ENCODE measurements around the gene KRT2.

The KRT2 gene

DNA sequence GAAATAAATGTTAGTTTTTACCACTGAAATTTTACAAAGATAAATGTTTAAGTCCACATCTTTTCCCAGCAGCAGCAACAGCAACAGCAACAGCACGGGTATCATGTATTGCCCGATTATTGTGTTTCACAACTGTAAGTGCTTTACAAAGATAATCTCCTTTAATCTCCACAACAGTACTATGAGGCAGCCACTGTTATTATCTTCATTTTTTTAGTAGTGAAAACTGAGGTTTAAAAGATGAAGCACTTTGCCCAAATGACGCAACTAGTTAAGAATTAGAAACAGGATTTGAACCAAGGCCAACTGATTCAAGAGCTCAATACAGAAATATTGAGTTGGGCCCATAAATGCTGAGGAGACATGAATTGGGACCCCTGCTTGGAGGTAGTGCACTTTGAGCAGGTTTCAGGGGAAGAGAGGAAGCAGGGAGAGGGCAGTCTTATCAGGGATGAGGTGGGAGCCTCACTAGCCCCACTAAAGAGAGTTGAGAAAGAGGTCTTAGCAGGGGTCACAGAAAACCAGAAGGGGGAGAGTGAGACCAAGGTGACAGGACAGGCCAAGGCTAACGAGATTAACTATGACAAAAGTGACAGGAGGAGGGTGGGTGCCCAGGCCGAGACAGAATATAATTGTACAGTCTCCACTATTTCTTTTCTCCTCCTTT, 15.3 kb downstream of the KRT2 start:
- no peak for DNase-seq

DNA sequence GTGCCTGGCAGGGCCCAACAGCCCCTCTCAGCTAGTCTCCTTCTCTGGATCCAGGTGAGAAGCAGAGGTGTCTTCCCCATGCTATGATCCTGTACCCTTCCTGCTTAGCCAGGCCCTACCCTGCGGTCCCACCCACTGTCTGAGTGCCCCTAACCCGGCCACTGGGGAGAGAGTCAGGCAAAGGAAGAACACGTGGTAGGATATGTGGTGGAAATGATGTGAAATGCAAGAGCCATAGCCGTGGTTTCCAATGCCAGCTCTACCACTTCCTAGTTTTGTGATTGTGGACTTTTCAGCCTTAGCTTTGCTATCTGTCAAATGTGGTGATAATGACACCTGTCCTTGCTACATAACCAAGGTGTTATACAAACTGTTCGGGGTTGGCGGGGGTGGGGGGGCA, 15.8 kb downstream of the KRT2 start:
- DNase-seq = no peak

DNA sequence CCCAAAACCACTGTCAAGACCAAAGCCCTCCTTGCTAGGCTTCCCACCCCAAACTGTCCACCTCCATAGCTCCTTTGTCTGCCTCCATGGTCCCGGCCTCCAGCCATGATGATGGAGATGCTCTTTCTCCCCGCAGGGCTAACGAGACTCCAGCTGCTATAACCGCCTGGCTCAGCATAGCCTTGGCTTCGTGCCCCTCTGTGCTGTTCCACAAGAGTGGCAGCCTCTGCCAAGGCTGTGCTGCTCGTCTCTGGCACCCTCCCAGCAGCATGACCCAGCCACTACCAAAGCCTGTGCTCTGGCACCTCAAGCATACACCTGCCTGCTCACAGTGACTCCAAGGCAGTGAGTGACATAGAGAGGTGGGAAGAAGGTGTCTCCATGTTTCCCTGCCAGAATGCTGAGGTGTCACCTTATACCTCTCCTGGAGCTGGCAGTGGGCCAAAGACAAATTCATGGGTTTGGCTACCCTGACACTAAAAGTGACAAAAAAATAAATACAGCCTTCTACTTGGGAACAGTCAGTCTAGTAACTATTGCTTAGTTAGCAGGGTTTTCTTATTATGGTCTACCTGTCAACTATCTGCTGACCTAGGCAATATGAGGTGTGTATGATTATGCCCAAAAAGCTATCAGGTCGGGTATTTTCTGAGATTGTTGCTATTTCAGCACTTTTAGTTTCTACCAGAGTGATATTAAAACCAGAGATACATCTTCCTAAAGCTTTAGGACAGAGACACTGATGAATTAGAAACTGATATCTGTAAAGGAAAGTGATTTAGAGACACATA, 17.6 kb downstream of the KRT2 start:
- DNase-seq = no peak

DNA sequence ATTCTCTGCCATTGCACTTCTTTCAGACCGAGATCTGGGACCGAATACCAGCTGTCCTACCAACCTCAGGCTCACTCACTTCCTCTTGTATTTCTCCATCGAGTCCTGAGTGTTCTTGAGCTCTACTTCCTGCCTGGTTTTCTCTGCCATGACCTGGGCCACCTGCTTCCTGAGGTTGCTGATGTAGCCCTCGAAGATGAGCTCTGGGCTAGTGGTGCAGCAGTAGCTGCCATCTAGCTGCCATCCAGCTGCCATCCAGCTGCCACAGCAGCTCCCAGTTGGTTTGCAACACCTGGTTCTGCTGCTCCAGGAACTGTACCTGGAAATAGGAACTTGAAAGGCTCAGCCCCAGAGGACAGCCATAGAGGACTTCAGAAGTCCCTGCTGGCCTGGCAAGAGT, 18.6 kb downstream of the KRT2 start:
- DNase-seq = peak; percentile 9

DNA sequence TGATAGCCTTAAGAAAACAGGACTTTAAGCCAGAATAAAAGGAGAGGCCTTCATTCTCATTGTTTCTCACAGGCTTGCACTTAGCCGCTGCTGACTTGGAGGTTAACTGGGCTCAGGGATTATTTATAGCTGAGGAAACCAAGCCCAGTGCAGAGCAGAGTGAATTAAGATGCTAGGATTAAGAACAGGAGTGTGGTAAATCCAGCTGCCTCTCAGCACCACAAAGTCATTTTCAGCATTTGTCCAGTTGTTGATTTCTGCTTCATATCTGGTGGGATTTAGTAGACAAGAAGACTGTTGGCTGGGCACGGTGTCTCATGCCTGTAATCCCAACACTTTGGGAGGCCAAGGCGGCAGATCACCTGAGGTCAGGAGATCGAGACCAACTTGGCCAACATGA, 19.4 kb downstream of the KRT2 start:
- no peak for DNase-seq

DNA sequence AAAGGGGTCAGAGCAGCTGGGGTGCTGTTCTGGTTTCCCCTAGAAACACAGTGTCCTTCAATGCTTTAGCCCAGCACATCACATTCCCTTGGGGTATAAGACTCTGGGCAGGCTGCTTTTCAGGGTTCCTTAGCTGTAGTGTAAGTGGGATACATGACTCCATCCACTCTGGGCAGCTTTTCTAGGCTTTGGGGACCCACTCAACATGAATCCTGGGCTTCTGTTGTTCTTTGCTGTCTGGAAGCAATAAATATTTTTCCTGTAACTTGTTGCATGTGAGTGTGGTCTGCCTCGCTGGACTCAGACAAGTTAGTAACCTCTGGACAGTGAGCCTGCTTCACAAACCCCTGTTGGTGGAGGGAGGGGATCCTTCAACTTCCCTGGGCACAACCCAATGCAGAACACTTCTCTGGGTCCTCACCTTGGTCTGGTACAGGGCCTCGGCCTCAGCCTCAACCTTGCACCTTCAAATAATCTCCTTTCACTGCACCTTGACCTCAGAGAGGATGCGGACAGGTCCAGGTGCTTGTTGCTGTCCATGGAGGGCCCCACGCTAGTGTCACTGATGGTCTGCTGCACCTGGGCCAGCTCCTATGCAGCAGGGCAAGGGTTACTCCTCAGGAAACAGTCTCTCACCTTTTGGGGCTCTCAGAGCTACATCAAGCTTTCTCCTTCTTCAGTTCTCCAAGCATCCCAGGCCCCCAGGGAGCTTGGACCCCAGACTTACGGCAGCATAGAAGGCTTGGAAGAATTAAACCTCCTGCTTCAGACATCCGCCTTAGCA, 20.1 kb downstream of the KRT2 start:
- DNase-seq = no peak

DNA sequence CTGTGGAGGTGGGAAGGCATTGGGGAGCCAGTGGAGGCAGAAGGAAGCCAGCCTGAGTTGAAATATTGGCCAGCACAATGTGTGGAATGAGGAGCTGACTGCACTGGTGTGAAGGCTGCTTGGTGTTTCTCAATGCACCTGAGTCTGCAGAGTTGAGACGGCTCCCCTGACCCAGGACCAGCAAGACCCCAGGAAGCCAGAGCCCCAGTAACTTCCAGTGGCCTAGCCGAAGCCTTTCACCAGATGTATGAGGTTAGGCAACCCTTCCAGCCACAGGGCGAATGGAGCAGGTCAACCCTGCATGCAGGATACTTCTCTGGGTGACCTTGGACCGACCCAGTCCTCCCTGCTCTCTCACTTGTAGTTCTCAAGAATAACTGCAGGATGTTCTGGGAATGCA, 20.7 kb downstream of the KRT2 start:
- no peak for DNase-seq

DNA sequence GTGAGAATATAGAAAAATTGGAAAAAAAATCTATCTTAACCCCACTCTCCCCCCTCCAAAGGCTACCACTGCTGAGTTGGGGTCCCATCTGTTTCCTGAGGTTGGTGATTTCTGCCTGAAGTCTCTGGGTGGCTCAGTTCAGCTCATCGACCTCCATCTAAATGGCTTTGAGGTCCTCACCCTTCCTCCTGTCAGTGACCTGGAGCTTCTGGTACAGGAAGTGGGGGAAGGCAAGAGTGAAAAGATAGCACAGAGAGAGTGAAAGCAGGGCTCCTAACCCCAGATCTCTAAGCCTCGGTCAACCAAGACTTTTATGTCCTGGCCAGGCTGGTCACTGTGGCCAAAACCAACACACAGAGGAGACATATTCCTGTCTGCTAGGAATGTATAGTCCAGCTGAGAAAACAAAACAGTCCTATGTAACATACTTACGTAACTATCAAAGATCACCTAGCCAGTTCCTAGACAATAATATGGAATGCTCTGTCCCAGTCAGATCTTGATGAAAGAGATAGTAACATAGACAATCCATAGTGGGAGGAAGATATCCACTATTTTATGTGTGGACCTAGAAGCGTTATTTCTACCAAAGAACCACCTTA, 21.3 kb downstream of the KRT2 start:
- no peak for DNase-seq

DNA sequence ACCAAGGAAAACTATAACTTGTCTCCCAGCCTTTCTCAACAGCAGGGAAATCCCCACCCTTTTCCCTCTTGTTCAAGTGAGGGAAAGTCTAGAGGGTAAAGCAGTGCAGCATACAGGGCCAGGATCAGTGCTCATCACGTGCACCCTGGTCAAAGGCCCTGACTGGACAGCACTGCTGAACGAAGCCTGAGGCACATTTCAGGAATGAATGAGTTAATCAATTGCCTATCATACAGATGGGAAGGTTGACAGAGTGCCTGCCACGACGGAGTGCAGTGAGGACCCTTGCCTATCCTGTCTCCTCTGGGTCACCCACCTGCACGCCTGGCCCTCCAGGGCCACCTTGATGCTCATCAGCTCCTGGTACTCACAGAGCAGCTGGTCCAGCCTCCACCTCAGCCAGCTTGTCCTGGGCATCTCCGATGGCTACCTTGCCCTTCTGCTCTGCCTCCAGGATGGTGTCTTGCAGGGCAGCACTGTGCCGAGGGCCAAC, 22.0 kb downstream of the KRT2 start:
- DNase-seq = no peak

DNA sequence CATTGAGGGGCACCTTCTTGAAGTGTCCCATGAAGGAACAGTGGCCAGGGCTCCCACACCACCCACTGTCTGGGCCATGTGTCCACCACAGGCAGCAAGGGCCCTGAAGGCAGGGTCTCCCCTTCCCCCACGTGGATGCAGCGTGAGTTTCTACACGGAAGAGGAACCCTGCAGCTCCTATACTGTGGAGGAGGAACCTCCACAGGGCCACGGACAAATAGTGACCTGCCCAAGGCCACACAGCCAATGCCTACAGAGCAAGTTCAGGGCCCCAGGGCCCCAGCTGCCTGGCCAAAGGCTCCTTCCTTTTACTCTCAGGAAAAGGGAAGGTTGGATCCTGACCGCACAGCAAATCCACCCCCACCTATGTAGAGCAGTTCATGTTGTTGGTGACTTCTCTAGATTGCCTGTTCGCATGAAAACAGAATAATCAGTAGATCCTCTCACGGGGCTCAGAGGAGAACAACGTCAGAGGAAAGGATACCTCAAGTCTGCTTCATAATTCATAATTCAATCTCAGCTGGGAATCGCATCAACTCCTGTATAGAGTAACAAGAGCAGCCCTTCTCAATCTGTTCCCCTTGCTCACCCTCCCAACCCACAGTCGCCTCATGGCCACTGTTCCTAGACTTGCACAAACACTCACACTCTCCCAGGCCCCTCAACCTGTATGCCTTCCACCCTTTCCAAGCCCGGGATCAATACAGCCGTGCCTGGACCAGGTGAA, 22.6 kb downstream of the KRT2 start:
- DNase-seq = no peak

DNA sequence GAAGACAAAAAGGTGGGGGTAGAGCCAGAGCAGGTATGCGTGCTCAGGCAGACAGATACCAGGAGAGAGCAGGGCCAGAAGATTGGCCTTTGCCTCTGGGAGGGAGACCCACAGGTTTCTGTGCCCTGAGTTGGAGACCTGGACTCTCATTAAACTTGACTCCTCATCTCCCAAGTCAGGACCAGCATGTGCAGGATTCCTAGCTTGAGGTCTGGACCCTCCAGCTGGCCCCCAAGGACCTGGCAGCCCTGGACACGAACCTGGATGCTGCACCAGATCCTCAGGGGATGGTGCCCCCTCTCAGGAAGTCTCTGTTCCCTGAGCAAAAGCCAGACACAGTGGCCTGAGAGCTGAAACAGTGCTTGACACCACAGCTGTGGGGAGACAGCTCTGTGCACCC, 23.2 kb downstream of the KRT2 start:
- DNase-seq = no peak

DNA sequence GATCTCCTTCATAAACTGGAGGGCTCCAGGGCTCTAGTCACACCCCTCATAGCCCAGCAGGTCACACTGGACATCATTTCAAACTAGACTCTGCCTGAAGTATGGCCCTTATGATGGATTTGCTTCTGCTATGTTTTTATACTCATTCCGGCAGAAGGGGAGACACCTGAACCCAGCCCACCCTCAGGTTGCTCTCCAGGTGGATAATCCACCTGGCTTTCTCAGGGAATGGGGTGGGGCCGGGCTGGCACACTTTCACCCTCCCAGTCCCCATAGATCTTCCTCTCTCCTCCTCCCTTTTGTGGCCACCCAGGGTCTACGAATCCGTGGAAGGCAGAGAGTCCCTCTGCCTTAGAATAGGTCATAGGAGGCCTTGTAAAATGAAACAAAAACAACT, 23.9 kb downstream of the KRT2 start:
- no peak for DNase-seq

DNA sequence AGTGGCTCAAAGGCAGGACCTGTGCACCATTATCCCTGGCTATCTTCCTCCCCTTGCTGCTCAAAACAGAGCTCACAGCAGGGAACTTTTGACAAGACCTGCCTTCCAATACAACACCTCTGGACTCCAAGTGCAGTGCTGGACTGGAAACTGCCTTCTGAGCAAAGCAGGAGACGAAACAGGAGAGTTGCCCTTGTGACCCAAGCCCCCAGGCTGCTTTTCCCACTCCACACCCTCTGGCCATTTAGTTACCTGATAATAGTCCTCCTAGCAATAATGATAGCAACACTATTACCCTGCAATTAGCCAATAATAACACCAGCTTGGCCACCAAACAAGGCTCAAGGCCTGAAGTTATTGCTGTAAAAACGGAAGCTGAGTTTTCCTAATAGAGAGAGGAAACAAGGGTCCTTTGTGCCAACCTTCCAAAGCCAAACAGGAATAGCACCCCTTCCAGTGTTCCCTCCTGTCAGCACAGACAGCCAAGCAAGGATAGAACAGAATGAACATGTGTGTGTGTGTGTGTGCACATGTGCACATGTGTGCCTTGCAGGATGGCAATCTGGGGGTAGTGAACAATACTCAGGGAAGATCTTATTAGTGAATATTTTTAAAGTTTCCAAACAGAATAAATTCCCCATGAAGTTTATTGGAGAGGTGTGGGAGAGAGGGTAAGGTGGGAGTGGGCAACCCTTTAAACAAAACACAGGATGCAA, 24.5 kb downstream of the KRT2 start:
- DNase-seq = no peak

DNA sequence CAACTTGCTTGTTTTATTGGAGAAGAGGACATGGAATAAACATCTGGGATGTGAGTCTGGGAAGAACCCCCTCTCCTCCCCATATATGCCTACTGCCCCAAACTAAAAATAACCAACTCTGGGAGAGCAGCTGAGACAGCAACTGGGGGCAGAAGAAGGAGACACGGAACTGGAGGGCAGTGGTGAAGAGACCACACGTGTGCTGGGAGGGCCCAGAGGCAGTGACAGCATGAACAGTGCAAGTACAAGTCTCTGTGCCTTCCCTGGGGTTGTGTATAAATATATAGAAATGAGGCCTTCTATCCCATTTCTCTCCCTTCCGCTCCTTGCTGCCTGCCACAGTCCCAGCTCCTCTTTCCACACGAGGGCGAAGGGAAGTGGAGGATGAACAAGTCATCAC, 29.7 kb downstream of the KRT2 start:
- DNase-seq = no peak

DNA sequence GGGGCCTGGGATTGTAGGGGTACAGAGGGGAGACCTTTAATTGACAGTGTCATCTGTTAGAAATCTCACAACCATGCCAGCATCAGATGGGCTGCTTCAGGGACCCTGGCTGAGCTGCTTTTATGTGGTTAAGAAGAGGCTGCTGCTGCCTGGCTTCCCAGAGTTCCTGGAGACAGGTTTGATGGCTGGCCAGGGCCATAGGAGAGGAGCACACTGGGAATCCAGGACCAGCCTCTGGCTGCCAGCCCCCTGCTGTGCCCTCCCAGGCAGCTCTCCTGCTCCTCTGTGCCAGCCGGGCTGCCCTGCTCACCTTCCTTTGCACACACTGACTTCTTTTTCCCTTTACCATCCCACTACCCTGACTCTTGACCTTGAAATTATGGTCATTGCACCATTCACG, 33.1 kb downstream of the KRT2 start:
- no peak for DNase-seq

DNA sequence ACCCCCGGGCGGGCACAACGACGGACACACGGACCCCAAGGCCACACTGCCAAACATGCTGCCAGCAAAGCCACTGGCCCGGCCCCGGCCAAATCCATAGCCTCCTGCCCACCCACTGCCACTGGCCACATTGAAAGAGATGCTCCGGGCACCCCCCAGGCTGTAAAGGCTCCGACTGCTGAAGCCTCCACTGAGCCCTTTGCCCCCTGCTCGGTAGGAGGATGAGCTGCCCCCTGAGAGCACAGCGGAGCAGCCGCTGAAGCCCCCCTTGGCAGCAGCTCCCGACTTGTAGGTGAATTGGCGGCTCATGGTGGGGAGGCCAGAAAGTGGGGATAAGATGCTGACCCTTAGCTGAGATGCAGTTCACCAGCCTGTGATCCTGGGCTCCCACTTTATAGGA, 33.8 kb downstream of the KRT2 start, which contains the start of gene KRT73:
KRT73 (minus strand) TSS at position 344 of the 400 bp plus-strand sequence; CDS start at position 309, 35 bp downstream.
- no peak for DNase-seq

DNA sequence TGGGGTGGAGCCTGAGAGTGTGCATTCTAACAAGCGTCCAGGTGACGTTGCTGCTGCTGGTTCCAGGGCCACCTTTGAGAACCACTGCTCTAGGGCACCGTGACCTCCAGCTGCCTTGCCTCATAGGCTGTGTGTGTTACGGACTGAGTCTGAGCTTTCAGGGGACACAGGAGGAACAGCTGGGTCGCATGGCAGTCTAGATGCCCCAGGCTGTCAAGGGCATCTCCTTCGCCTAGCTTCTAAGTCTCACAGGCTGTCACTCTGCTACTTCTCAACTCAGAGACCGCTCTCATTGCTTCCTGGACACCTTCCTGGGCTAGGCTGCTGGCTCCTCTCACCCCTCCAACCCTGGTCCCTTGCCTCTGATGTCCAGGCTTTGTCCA, 34.6 kb downstream of the KRT2 start:
- no peak for DNase-seq

DNA sequence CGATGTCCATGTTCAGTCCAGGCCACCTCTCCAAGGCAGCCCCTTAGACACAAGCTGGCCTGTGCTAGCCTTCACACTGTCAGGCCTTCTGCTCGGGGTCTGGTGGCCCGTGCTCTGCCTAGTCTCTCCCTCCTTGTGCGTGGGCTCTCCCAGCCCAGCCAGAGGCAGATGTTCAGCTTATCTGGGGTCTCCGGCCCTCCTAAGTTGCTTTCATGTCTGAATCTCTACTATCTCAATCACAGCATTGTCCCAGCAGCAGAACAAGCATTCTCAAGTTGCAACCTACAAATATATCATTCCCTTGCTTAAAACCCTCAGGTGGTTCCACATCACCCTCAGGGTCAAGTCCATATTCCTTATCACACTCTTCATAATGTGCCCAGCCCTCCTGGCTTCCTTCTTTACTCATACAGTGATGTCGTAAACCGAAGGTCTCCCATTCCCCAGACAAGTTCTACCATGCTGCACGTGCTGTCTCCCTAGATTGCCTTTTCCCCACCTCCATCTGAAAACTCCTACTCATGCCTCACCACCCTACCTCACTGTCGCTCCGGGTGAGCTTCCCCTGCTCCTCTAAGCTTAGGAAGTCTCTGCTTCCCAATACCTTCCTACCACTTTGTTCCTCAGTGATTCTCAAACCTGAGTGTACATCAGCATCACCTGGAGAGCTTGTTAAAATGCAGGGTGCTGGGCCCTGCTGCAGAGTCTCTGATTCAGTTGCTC, 35.2 kb downstream of the KRT2 start:
- DNase-seq = no peak

DNA sequence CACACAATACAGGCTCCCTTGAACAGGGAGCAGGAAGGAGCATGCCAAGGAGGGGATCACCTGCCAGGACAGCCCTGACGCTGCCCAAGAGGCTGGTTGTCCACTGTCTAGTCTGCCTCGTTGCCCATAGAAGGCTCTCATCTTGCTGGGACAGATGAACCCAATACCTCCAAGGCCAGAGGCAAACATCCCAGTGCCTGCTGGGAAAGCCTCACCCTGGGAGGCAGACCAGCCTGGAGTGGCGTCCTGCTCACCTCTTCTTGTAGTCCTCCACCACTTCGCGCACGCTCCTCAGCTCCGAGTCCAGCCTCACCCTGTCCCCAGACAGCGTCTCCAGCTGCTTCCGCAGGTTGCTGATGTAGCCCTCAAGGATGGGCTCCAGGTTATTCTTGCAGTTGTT, 36.1 kb downstream of the KRT2 start:
- DNase-seq = no peak

DNA sequence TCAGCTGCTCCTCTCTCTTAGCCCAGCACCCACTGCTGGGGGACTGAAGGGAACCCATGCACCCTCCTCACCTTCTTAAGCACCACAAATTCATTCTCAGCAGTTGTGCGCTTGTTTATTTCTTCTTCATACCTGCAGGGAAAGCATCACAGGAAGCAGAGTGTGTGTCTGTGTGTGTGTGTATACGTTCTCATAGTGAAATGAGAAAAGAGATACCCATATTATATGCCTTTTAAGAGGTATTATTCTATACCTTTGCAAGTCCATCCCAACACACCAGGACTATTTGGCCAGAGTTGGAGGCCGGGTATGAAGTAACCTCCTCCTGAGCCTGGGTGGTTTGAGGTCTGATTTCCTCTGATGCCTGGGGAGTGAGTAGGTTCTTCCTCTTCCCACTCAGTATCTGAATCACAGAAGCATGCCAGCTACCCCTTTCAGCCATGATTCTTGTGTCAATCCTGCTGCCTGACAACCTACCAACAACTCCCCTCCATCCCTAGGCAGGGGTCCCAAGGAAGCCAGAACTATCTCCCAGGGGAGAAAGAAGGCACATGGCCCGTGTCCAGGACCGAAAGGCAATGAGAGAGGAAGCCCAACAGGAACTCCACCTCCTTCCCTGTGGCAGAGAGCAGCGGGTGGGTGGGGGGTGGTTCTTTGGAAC, 36.7 kb downstream of the KRT2 start:
- no peak for DNase-seq
